ENCODE data around the gene UPK2. TPM values are rescaled to one million over a fixed set of nuclear protein-coding genes. Genes with fewer than 3 reads are reported as not detected.
"Not testable (repeated sequence)": the region's sequence is repeated elsewhere in the genome, so short reads cannot be mapped to it uniquely, and the experiment has no call there.

UPK2 gene
- total RNA-seq, 1 experiment from 2014 or later = not detected

DNA sequence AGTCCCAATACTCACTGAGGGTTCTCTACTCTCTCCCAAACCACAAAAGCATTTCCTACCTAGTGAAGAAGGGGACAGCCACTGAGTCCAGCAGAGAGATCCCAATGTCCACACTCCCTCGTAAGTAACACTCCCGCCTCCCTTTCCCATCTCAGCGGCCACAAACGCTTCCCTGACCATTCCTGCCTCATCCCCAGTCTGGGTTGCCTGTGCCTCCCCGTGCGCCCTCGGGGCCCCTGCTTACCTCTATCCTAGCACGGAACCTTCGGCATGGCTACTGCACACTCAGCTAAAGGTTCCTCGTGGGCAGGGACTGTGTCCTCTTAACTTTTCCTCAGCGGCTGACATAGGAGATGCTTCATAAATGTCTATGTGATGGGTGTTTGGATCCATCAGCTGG is 1.5 kb downstream of the UPK2 start:
- no peak for DNase-seq
- H3K27me3 ChIP-seq = no peaks in the 10 kb centered on the region
- H3K4me3 ChIP-seq = no peak overlapping the region
- H3K9me3 ChIP-seq = no peaks in the 10 kb centered on the region
- no peaks in the 10 kb centered on the region for H3K36me3 ChIP-seq

DNA sequence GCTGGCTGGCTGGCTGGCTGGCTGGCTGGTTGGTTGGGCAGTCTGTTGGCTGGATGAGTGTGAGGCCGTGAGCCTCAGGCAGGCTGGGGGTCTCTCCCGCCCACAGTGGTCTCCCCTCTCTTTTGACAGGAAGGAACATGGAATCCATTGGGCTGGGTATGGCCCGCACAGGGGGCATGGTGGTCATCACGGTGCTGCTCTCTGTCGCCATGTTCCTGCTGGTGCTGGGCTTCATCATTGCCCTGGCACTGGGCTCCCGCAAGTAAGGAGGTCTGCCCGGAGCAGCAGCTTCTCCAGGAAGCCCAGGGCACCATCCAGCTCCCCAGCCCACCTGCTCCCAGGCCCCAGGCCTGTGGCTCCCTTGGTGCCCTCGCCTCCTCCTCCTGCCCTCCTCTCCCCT is 1.9 kb downstream of the UPK2 start:
- Histone ChIP-seq H3K27me3 (no peaks in the 10 kb centered on the region), H3K4me3 (no peak overlapping the region), H3K36me3 (no peaks in the 10 kb centered on the region), H3K9me3 (no peaks in the 10 kb centered on the region)
- no peak for DNase-seq

DNA sequence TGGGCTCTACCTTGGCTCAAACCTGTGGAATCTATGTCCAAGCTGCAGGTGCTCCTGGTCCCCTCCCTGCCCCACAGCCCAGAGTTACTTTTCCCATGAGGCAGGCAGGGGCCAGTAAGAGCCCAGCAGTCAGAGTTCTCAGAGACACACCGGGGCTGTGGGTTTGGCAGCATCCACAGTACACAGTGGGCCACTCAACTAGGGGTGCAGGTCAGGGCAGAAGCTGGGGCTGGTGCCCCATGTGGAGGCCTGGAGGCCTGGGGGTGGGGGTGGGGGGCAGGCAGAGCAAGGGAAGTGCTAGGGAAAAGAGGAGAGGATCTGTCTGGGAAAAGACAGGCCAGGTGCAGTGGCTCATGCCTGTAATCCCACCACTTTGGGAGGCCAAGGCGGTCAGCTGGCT is 2.5 kb downstream of the UPK2 start:
- no peaks in the 10 kb centered on the region for H3K27me3 ChIP-seq
- no peak overlapping the region for H3K4me3 ChIP-seq
- H3K36me3 ChIP-seq = no peaks in the 10 kb centered on the region
- no peak for DNase-seq
- H3K9me3 ChIP-seq = no peaks in the 10 kb centered on the region

DNA sequence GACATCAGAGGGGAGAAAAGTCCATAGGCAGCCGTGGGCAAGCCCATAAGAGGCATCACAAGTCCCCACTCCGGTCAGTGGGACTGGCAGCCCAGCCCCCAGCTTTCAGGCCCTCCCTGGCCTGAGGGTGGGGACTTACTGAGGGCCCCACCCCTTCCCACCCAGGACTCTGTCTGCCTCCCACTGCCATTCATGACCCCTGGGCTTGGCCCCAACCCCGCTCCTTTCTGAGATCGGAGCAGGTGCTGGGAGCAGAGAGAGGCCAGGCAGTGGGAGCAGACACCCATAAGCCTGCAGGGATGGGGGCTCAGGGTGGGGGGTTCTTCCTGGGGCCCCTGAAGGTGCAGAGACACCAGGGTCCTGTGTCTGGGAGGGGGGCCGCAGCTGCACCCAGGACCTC is 5.1 kb downstream of the UPK2 start:
- H3K4me3 ChIP-seq = no peak overlapping the region
- no peaks in the 10 kb centered on the region for H3K36me3 ChIP-seq
- H3K27me3 ChIP-seq = no peaks in the 10 kb centered on the region
- no peaks in the 10 kb centered on the region for H3K9me3 ChIP-seq
- DNase-seq = no peak

DNA sequence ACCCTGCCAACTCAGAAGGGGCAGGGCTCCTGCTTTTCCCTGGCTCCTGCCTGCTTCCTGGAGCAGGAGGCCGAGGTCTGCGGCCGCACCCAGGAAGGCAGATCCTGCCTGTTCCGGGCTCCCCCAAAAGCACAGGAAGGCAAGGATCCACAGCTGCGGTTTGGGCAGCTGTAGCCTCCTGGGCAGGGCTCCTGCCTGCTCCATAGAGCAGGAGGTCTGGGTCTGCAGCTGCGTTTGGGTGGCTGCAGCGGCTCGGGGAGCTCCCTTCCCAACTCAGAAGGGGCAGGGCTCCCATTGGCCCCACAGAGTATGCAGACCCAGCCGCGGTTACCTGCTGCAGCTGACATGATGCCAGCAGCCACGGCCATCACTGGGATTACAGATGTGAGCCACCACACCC is 5.5 kb downstream of the UPK2 start:
- Histone ChIP-seq H3K4me3 (no peak overlapping the region), H3K27me3 (no peaks in the 10 kb centered on the region), H3K9me3 (no peaks in the 10 kb centered on the region), H3K36me3 (no peaks in the 10 kb centered on the region)
- DNase-seq = no peak

DNA sequence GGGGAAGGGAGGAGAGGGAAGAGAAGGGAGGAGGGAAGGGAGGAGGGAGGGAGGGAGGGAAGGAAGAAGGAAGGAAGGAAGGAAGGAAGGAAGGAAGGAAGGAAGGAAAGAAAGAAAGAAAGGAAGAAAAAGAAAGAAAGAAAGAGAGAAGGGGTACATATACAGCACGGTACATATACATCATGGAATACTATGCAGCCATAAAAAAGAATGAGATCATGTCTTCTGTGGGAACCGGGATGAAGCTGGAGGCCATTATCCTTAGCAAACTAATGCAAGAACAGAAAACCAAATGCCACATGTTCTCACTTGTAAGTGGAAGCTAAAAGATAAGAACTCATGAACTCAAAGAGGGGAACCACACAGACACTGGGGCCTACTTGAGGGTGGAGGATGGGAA is 13.4 kb downstream of the UPK2 start:
- not testable (repeated sequence) for H3K27me3 ChIP-seq, H3K4me3 ChIP-seq, DNase-seq, H3K36me3 ChIP-seq, H3K9me3 ChIP-seq

DNA sequence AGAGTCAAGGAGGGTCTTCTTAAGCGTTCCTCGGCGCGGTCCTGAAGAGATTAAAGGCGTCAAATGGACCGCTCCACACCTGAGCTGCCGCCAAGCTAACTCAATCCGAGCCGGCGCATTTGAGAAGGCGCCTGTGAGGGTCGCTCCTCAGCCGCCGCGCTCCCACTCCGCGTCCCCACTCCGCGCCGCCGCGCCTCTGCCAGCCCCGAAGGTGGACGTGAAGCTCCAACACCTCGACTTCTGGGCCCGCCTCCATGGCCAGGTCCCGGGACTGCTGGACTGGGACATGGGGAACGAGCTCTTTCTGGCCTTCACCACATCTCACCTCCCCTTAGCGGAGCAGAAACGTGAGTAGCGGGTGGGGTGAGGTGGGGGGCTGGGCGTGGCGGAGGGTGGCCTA is 15.5 kb downstream of the UPK2 start, which contains the start of gene FOXR1:
Gene FOXR1, plus strand, starts transcription at position 116 of the 400 bp plus-strand sequence. Its CDS starts 171 bp downstream, at position 287.
- Histone ChIP-seq H3K9me3 (no peaks in the 10 kb centered on the region; the same call in 1 of the 2 replicates), H3K27me3 (no peaks in the 10 kb centered on the region), H3K4me3 (no peak within 1 kb of the TSS), H3K36me3 (no peaks in the 10 kb centered on the region)
- no peak for DNase-seq

DNA sequence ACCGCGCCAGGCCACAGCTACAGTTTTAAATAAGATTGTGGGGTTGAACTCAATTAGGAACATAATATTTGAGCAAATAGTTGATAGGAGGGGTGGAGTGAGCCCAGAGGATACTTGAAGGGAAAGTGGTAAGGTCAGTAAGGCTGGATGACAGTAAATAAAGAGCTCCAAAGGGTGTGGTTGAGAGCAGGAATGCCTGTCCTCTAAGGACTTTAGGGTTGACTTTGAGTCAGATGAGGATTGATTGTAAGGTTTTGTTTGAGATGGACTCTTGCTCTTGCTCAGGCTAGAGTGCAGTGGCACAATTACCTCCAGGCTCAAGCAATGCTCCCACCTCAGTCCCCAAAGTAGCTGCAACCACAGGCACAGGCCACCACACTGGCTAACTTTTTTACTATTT is 17.9 kb downstream of the UPK2 start:
- Histone ChIP-seq H3K27me3 (no peaks in the 10 kb centered on the region), H3K36me3 (no peaks in the 10 kb centered on the region)
- no peak for DNase-seq

DNA sequence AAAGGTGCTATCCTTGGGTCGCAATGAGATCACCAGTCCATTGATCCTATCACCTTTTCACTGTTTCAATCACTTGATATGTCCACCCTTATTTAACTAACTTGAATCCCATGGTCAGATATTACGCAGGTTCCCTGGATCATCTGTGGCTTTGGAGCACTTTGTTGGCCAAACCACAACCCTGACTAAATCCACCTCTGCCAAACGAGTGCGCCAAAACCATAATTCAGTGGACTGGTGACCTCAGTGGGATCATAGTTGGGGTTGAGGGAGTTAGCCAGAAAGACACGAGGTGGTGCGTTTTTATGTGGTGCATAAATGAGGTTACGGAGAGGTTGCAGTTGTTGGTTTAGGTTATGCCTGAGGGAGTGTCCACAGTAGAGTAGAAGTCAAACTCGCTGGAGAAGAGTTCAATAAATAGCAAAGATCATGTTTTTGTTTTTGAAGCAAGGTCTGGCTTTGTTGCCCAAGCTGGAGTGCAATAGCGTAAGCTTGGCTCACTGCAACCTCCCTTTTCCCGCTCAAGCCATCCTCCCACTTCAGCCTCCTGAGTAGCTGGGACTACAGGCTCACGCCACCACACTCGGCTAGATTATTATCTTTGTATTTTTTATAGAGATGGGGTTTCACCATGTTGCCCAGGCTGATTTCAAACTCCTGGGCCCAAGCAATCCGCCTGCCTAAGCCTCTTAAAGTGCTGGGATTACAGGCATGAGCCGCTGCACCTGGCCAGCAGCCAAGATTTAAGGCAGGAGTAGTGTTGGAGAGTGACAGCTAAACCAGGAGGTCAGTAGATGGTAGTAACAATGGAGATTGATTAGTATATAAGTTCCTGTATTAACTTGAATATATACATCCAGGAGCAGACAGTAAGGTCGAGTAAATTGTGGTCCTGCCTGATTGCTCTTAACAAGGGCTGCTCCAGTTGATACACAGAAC is 19.9 kb downstream of the UPK2 start:
- DNase-seq = peak; percentile 83
- Histone ChIP-seq H3K4me3 (no peak overlapping the region), H3K9me3 (no peaks in the 10 kb centered on the region; the same call in 1 of the 2 replicates), H3K27me3 (no peaks in the 10 kb centered on the region), H3K36me3 (no peaks in the 10 kb centered on the region)

More for the DNA sequence above, 17.9 kb downstream of the UPK2 start:
- Histone ChIP-seq H3K9me3 (no peaks in the 10 kb centered on the region; the same call in 1 of the 2 replicates), H3K4me3 (no peak overlapping the region)

DNA sequence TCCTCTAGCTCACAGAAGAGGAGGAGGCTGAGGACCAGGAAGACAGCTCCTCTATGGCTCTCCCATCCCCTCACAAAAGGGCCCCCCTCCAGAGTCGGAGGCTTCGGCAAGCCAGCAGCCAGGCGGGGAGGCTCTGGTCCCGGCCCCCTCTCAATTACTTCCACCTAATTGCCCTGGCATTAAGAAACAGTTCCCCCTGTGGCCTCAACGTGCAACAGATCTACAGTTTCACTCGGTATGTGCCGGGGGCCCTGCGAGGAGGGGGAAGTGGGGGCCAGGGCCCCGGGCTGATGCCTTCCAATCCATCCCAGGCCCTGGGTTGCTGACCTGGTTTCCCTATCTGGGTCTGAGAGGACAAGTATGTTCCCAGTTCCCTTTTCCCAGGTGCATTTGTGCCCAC is 23.3 kb downstream of the UPK2 start:
- H3K9me3 ChIP-seq = no peaks in the 10 kb centered on the region; the same call in 1 of the 2 replicates
- DNase-seq = no peak
- H3K36me3 ChIP-seq = no peaks in the 10 kb centered on the region
- no peaks in the 10 kb centered on the region for H3K27me3 ChIP-seq
- no peak overlapping the region for H3K4me3 ChIP-seq

DNA sequence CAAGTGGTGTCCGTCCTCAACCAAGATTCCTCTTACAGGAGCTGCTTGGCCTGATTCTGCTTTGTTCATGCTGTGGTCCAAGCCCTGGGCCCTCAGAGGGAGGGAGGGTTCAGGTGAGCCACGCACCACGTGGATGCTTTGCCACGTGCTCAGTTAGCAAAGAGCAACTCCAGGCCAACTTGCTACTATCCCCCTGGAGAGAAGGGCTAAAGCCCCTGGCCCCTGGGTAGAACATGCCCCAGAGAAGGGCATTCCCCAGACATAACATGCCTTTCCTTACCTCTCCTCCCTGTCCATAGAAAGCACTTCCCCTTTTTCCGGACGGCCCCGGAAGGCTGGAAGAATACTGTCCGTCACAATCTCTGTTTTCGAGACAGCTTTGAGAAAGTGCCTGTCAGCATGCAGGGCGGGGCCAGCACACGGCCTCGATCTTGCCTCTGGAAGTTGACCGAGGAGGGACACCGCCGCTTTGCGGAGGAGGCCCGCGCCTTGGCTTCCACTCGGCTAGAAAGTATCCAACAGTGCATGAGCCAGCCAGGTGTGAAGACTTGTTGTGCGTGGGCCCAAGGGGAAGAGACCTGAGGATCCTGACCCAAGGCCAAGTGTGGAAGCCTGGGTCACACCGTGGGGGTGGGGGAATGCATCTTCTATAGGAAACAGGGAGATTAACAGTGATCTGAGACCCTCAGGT is 24.2 kb downstream of the UPK2 start:
- H3K27me3 ChIP-seq = no peaks in the 10 kb centered on the region
- H3K4me3 ChIP-seq = no peak overlapping the region
- DNase-seq = no peak
- H3K9me3 ChIP-seq = no peaks in the 10 kb centered on the region; the same call in 1 of the 2 replicates
- no peaks in the 10 kb centered on the region for H3K36me3 ChIP-seq

DNA sequence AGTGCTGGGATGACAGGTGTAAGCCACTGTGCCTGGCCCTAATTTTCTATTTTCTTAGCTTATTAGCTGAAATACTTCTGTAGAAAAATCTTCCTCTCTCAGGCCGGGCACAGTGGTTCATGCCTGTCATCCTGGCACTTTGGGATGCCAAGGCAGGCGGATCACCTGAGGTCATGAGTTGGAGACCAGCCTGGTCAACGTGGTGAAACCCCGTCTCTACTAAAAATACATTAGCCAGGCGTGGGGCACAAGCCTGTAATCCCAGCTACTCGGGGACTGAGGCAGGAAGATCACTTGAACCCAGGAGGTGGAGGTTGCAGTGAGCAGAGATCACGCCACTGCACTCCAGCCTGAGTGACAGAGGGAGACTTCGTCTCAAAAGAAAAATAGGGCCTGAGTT is 28.2 kb downstream of the UPK2 start:
- not testable (repeated sequence) for H3K27me3 ChIP-seq, DNase-seq, H3K36me3 ChIP-seq, H3K9me3 ChIP-seq, H3K4me3 ChIP-seq

DNA sequence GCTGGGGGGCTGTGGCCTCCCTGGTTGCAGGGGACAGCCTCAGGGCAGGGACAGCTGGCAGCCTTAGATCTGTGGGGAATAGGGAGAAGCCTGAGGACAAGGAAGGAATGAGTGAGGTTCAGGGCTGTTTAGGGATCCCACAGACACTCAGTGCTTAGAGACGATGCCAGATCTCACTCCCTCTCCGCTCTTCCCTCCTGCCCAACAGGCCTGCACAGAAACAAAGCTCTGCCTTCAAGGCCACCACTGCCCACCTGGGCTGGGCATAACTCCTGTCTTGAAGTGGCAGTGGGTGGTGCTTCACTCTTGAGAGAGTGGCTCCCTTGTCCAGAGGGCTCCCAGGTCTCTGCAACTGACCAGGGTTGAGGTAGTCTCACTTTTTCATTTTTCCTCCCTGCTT is 28.7 kb downstream of the UPK2 start:
- Histone ChIP-seq H3K9me3 (no peaks in the 10 kb centered on the region), H3K36me3 (no peaks in the 10 kb centered on the region), H3K4me3 (no peak overlapping the region), H3K27me3 (no peaks in the 10 kb centered on the region)
- no peak for DNase-seq

DNA sequence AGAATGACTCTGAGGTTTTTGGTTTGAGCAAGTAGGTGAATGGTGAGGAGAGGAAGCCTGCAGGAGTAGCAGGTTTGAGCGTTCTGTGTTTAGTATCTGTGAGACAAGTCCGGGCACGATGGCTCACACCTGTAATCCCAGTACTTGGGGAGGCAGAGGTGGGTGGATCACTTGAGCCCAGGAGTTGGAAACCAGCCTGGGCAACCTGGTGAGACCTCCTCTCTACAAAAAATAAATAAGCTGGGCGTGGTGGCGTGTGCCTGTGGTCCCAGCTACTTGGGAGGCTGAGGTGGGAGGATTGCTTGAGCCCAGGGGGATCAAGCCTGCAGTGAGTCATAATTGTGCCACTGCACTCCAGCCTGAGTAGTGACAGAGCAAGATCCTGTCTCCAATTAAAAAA is 32.2 kb downstream of the UPK2 start:
- H3K36me3 ChIP-seq = no peaks in the 10 kb centered on the region
- no peak for DNase-seq
- H3K27me3 ChIP-seq = no peaks in the 10 kb centered on the region
- no peaks in the 10 kb centered on the region for H3K9me3 ChIP-seq
- no peak overlapping the region for H3K4me3 ChIP-seq

DNA sequence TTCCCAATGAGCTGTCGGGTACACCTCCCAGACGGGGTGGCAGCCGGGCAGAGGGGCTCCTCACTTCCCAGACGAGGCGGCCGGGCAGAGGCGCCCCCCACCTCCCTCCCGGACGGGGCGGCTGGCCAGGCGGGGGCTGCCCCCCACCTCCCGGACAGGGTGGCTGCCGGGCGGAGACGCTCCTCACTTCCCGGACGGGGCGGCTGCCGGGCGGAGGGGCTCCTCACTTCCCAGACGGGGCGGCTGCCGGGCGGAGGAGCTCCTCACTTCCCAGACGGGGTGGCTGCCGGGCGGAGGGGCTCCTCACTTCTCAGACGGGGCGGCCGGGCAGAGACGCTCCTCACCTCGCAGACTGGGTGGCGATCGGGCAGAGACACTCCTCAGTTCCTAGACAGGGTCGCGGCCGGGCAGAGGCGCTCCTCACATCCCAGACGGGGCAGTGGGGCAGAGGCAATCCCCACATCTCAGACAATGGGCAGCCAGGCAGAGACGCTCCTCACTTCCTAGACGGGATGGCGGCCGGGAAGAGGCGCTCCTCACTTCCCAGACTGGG is 35.5 kb downstream of the UPK2 start:
- H3K36me3 ChIP-seq, H3K4me3 ChIP-seq, DNase-seq, H3K27me3 ChIP-seq, H3K9me3 ChIP-seq: not testable (repeated sequence)

DNA sequence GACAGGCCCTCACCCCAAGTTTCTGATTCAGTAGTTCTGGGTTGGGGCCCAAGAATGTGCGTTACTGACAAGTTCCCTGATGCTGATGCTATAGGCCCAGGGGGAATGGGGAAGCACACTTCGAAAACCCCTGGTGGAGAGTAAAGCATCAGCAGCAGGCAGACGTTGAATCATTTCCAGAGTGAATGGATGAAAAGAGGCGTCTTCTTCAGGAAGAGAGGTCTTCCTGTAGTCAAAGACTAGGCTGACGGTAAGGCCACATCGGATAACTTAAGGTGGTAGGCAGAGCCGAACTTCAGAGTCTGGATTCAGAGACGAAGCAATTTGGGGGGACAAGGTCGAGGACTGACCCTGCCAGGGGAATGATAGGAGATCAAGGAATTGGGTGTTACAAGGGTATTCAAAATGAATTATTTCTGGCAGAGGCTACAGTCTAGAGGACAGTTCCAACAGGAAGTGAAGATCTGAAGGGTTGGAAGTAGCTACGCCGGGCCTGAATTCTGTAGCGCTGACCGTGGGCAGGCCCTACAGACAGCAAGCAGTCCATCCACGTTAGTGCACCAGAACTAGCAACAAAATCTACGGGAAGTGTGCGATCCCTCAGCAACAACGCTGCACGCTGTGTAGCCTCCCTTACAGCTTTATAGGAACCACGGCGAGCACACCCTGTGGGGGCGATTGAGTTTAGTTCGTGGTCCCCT is 41.0 kb downstream of the UPK2 start:
- no peaks in the 10 kb centered on the region for H3K27me3 ChIP-seq
- peak; percentile 38 for DNase-seq
- H3K9me3 ChIP-seq = no peaks in the 10 kb centered on the region
- peaks cover 29% of the 10 kb centered on the region for H3K36me3 ChIP-seq
- H3K4me3 ChIP-seq = peak overlapping the region; percentile 92
